Measurements from ENCODE around the gene CR1L. TPM values are rescaled to one million over a fixed set of nuclear protein-coding genes. Genes with fewer than 3 reads are reported as not detected.

CR1L gene
- total and polyA plus RNA-seq, 9 of the 15 experiments (the other 6 are each of a cell fraction or from before 2014, with no cell fraction given): 10.1 to 74.8 (median 34.3) TPM

DNA sequence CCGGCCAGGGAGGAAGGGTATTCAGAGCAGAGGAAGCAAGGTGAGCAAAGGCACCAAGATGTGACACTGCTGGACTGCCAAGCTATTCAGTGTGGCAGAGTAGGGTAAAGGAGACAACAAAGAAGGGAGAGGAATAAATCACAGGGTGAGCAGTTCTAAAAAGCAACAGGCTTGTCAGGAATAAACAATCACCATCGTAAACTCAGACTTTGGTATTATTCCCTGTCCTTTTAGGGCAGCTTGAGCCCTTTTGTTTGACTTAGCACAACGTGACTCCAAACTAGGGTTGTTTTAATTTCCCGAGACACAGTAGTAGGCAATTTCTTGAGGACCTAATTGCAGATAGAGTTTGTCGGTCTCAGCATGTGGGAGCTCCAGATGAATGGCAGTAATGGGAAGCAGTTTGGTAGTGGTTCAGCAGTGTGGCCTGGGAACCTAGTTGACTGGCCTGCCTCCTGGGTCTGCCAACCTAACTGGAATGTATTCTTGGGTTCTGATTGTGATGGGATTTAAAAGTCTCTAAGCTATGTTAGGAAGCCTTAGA, 4.3 kb downstream of the CR1L start:
- Histone ChIP-seq H2AFZ (ENCODE audit: low read depth, low read length) (peak overlapping the region; percentile 56; the same call in 1 of the 2 replicates), H3K36me3 (ENCODE audit: control insufficient read depth, insufficient read depth, low read length) (peaks cover 12% of the 10 kb centered on the region; the same call in 2 of the 3 replicates), H3K9me3 (replicated peaks; ENCODE audit: control insufficient read depth, insufficient read depth, low read depth, low read length) (no peaks in the 10 kb centered on the region), H3K9me1 (ENCODE audit: control insufficient read depth, insufficient read depth, low read length) (no peaks in the 10 kb centered on the region), H4K20me1 (replicated peaks; ENCODE audit: control insufficient read depth, insufficient read depth, low read length) (no peaks in the 10 kb centered on the region), H3K4me2 (ENCODE audit: insufficient read depth, low read length) (peak overlapping the region; percentile 96), H3K79me2 (ENCODE audit: control insufficient read depth, insufficient read depth, low read length) (peaks cover 94% of the 10 kb centered on the region), H3K27me3 (ENCODE audit: control insufficient read depth in 2 of 2, insufficient read depth in 2 of 2, low read length in 2 of 2) (no peaks in the 10 kb centered on the region), H3K27ac (ENCODE audit: extremely low read depth, low read depth, low read length) (peak overlapping the region; percentile 88), H3K4me3 (peak overlapping the region; percentile 5; the same call in 1 of the 2 replicates), H3K4me1 (replicated peaks in 1 of 2; ENCODE audit: control insufficient read depth in 2 of 2, insufficient read depth in 2 of 2, low read length in 2 of 2) (peaks cover 30 to 41% of the 10 kb centered on the region in 2 experiments), H3K9ac (ENCODE audit: insufficient read depth in 1 of 2, low read depth in 2 of 2, low read length in 2 of 2) (peak overlapping the region; percentile 74 to 75; a peak in 3 of 4 replicates)
- BruUV-seq (replicated peaks): no TSS peak
- in situ Hi-C loops (cut with MboI): no loop called here
- ChIA-PET POLR2A (interaction anchor here (0.9 to 2.3 kb wide), 10 partner anchors 9 to 130 kb away, joined by 3 to 21 read pairs (median 4); no protein-coding TSS in a partner anchor), CTCF (ENCODE audit: low intra/inter-chr PET ratio) (no interaction called here)
- FAIRE-seq: no peak
- WGBS (ENCODE audit: insufficient coverage, low coverage, missing lambda C conversion rate): 19% methylated on average over 5 of the region's 5 CpGs
- ATAC-seq: no peak
- no peak for DNase-seq (ENCODE audit: extremely low read depth in 1 of 4, low spot score in 3 of 4)
- intact Hi-C loops (cut with micrococcal nuclease): loop anchor here (5.0 to 10.0 kb wide), 2 partner anchors 103 to 594 kb away; partner anchors contain the start of genes CD46, PFKFB2 and YOD1
- TF ChIP-seq CSDE1 (IDR thresholded peaks at IDR 0.05): no peak
- TF ChIP-seq, protein P1, sequence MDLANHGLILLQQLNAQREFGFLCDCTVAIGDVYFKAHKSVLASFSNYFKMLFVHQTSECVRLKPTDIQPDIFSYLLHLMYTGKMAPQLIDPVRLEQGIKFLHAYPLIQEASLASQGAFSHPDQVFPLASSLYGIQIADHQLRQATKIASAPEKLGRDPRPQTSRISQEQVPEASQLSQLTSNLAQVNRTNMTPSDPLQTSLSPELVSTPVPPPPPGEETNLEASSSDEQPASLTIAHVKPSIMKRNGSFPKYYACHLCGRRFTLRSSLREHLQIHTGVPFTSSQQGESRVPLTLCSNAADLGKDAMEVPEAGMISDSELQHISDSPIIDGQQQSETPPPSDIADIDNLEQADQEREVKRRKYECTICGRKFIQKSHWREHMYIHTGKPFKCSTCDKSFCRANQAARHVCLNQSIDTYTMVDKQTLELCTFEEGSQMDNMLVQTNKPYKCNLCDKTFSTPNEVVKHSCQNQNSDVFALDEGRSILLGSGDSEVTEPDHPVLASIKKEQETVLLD (IDR thresholded peaks at IDR 0.05): no peak
- TF ChIP-seq, protein P2, sequence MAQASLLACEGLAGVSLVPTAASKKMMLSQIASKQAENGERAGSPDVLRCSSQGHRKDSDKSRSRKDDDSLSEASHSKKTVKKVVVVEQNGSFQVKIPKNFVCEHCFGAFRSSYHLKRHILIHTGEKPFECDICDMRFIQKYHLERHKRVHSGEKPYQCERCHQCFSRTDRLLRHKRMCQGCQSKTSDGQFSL (CRISPR knock-in tag; IDR thresholded peaks at IDR 0.05): no peak
- TF ChIP-seq, protein P2 (tag; IDR thresholded peaks at IDR 0.05): 0 out of 4 replicates have a peak, but pooled peaks of 1 of the 2 experiments have one; percentile 18
- no peak for TF ChIP-seq JUN (IDR thresholded peaks at IDR 0.05; ENCODE audit: borderline replicate concordance, low read depth, low read length)
- TF ChIP-seq JUN (CRISPR knock-in tag; IDR thresholded peaks at IDR 0.05; ENCODE audit: borderline replicate concordance): no peak
- 0 out of 4 replicates have a peak, but pooled peaks of 1 of the 2 experiments have one; percentile 14 for TF ChIP-seq HDAC1 (IDR thresholded peaks at IDR 0.05)
- TF ChIP-seq FOXK2 (conservative IDR thresholded peaks at IDR 0.05 in 1 of 2, IDR thresholded peaks at IDR 0.05 in 1 of 2; ENCODE audit: low read depth in 2 of 2): no peak
- TF ChIP-seq CBX5 (IDR thresholded peaks at IDR 0.05; ENCODE audit: borderline replicate concordance, low read depth): no peak
- no peak; the same call in 1 of the 2 replicates for TF ChIP-seq ZNF175 (CRISPR knock-in tag; IDR thresholded peaks at IDR 0.05; ENCODE audit: low read depth)
- no peak for TF ChIP-seq SRSF1 (IDR thresholded peaks at IDR 0.05; ENCODE audit: low read depth, low read length)
- no peak for TF ChIP-seq DPF2 (IDR thresholded peaks at IDR 0.05)
- no peak for TF ChIP-seq ZSCAN32 (CRISPR knock-in tag; IDR thresholded peaks at IDR 0.05)
- peak in 1 of 2 experiments; percentile 67; a peak in 1 of 4 replicates for TF ChIP-seq SRF (CRISPR knock-in tag; IDR thresholded peaks at IDR 0.05)
- TF ChIP-seq, protein P3, sequence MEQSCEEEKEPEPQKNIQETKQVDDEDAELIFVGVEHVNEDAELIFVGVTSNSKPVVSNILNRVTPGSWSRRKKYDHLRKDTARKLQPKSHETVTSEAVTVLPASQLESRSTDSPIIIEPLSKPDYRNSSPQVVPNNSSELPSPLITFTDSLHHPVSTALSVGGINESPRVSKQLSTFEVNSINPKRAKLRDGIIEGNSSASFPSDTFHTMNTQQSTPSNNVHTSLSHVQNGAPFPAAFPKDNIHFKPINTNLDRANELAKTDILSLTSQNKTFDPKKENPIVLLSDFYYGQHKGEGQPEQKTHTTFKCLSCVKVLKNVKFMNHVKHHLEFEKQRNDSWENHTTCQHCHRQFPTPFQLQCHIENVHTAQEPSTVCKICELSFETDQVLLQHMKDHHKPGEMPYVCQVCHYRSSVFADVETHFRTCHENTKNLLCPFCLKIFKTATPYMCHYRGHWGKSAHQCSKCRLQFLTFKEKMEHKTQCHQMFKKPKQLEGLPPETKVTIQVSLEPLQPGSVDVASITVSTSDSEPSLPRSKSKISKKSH (CRISPR knock-in tag; IDR thresholded peaks at IDR 0.05): no peak
- no peak for TF ChIP-seq MCM2 (IDR thresholded peaks at IDR 0.05; ENCODE audit: low read depth)
- no peak for TF ChIP-seq EP400 (IDR thresholded peaks at IDR 0.05)
- TF ChIP-seq ZC3H11A (IDR thresholded peaks at IDR 0.05; ENCODE audit: low read depth, low read length): no peak

Data from K562 (cell line).